MM.1S (cell line): ENCODE results near the gene CLDND2.

Experiments used
- CTCF ChIP-seq: fragments of 300-600 bp; sonication (generic); IDR thresholded peaks from 2 replicates; pipeline ENCODE4 v1.5.1; 2016; ENCODE audit warnings: antibody characterized with exemption, low read length, mixed read lengths
- EZH2 ChIP-seq: fragments of 300-600 bp; sonication (generic); optimal IDR thresholded peaks from 2 replicates; pipeline ENCODE3; 2017; ENCODE audit warnings: low read depth, mild to moderate bottlenecking, antibody characterized with exemption, low read length, mixed read lengths

GRCh38 chr19:51323481-51324166, 45.2 kb downstream of the CLDND2 start:
- TF ChIP-seq CTCF (no peak), EZH2 (no peak)
